NCI-H2196 treated with DMSO at 0.1 percent for 48 hours (cell line): ENCODE results near the gene FNTB.
A peak's percentile ranks its signal among the peaks of the same experiment; 100 is the strongest.

Experiments
- DNase-seq: peaks from one replicate; lab custom pipeline; 2025; ENCODE audit not compliant: unreplicated experiment; lab: John Stamatoyannopoulos, UW

FNTB gene, protein sequence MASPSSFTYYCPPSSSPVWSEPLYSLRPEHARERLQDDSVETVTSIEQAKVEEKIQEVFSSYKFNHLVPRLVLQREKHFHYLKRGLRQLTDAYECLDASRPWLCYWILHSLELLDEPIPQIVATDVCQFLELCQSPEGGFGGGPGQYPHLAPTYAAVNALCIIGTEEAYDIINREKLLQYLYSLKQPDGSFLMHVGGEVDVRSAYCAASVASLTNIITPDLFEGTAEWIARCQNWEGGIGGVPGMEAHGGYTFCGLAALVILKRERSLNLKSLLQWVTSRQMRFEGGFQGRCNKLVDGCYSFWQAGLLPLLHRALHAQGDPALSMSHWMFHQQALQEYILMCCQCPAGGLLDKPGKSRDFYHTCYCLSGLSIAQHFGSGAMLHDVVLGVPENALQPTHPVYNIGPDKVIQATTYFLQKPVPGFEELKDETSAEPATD

DNA sequence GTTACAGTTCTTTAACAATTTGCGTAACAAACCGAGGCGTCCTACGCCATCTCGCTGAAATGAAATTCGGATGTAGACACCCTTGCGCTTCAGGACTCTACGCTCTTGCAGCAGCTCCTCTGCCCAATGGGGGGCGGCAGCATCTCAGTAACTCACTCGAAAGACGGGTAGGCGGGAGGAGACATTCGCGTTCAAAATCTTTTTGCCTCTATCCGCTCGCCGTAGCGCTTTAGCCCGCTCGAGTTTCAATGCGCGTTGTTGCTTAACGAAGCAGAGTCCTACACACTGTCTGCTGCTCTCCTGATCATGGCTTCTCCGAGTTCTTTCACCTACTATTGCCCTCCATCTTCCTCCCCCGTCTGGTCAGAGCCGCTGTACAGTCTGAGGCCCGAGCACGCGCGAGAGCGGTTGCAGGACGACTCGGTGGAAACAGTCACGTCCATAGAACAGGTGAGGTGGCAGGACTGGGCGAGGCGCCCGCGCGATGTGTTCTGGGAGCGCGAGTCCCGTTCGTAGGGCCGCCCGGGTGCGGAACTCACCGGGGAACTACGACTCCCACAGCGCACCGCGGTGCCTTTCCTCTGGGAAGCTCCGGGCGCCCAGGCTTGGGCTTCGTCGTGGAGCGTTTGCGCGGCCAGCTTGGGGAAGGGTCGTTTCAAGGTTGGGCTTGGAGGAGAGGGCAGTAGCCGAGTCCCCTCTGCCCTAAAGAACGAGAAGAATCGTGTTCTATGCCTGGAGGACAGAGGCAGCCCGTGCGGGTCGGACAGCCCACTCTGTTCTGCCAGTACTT, at the start of gene FNTB:
FNTB (plus strand) TSS at position 248 of the 790 bp plus-strand sequence; CDS start at position 307, 59 bp downstream.
- peak; percentile 93 for DNase-seq

DNA sequence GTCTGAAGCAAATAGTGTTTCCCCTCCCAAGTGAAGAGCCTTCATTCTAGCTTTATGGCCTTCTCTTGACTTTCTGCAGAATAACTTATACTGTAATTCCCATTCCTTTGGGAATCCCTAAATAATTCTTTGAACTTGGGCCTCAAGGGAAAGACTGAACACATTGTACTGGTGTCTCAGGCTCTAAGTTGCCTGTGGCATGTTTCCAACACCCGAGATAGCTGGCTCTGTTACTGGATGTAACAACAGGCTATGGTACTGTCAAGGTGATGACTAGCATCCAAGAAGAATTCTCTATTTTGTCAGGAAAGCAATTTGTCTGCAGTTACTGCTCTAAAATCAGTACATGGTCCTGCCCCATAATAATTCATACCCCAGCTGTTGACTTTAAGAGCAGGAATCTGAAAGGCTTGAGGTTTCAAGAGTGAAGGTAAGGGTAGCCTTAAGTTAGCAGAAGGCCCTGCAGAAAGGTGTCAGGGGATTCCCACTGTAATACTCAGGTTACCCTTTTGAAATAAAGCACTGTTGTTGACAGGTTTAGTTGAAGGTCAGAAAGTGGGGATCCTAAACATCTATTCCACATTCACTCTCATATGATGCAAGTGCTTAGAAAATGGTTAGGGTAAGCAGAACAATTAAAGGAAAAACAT, 49.4 kb upstream of the FNTB start:
- DNase-seq, result no peak

DNA sequence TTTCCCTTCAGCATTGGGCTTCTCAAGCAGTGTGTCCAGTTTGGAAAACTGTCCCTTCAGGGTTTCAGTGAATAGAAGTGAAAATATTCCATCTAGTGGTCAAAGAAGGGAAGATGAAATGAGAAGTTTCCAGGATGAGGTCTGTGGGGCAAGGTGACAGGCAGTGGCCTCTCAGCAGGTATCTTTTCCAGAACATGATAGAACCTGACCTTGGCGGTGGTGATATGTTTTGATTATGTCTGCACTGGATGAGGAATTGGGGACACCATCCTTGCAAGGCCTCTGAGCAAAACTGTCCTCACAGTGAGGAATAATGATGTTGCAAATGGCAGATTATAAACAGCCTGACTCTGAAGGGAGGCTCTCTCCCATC, 48.9 kb upstream of the FNTB start:
- no peak for DNase-seq

DNA sequence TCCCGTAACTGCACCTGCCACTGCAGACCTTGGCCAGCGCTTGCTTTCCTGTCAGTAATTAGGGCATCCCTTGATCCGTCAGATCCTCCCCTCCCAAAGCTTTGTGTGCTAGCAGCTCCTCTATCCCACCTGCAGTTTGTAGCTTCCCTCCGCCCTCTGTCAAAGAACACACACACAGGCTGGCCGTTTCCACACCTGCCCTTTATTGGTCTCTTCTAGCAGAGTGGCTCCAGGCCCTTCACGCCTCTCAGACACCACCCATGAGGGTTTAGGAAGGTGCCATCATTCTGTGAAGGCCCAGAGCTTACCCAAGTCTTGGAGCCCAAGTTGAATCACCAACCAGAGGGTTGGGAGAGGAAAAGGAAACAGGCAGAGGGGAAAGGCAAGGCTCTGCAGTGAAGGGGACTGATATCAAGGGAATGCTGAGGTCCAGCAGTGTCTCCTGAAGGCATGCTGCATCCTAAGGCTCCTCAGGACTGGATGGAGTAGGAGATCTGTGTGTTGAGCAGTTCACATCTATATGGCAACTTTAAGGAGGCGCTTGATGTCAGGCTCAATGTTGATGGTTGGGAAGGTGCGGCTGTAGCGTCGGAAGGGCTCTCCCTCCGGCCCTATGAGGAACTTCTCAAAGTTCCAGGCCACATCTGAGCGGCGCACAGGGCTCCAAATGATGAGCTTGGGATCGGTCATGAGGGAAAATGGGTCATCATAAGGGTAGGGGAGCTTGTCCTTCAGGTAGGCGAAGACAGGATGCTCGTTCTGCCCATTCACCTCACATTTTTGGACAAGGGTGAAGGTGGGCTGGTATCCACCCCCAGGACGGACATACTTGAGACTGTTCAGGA, 47.5 kb upstream of the FNTB start:
- DNase-seq, result peak; percentile 77

DNA sequence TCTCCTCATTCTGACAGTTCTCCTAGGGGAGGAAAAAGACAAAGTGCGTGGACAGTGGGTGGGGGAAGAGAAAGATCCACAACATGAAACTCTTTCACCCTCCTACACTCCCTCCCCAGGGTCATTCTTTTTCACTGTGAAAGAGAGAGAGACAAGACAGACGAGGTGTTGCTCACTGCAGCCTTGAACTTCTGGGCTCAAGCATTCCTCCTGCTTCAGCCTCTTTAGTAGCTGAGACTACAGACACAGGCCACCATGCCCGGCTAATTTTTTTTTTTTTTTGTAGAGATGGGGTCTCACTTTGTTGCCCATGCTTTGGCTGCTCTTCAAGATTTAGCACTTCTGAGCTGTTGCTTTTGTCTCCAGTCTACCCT, 46.9 kb upstream of the FNTB start:
- DNase-seq, result no peak

DNA sequence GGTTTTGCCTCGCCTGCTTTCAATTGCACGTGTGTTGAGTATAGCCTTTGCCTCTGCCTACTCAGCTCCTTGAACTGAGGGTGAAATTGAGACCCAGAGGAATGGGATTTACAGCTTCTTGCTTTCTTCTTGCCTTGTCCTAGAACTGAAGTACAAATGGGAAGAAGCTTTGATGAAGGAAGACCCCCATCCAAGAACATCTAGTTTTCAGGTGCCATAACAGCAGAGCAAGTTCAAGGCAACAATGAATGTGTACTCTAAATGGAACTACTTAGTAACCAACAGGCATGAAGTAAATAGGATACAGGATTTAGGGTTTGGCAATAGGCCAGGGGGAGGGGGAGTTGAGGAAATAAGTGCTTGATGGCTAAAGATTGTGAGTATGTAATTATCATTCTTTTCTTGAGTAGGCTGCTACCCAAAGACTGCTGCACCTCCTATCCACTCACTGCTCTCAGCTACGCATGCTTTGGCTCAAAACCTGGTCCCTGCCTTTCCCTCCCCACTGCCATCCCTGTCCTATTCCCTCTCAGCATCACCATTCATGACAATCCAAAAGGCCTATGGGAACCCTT, 46.3 kb upstream of the FNTB start:
- DNase-seq, result no peak

DNA sequence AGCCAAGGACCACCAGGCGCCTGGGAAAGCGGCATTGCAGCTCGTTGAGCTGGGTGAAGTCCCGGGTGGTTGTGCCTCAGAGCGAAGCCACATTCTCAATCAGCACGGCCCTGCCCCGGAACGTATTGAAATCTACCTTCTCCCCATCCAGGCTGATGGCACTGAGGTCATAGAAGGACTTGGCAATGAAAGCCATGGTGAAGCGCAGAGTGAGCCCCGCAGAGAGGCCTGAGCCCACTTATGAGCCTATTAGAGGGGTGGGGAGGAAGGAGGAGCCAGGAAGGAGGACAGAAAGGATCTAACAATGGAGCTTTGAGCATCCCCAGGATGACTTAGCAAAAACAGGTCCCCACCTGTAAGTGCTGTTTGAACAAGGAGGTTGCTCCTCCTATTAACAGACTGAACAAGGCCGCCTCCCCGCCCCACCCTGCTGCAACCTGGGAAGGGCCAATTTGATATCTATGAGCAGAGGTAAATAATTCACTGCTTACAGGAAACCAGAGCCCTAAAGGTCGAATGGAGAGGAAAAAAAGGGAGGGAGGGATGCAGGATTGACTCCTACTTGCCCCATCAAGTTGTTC, 44.1 kb upstream of the FNTB start, which contains the start of gene GPX2:
GPX2 (minus strand) TSS at position 215 of the 581 bp plus-strand sequence; CDS start at position 196, 19 bp downstream.
- DNase-seq, result peak; percentile 81

DNA sequence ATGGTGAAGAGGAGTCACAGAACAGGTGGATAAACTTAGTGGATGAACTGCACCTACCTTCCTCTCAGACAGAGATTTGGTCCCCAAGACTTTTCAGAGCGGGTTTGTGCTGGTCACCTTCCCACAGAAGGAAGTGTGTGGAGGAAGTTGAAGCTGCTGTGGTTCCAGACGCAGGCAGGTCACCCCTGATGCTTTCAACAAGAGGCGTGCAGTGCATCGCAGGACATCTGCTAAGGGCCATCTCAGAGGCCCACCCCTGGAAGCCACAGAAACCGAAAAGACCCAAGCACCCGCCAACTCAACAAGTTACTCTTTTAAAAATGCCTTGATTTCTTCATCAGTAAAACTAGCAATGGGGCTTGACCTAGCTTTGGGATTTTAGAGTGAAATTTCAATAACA, 43.1 kb upstream of the FNTB start:
- no peak for DNase-seq

DNA sequence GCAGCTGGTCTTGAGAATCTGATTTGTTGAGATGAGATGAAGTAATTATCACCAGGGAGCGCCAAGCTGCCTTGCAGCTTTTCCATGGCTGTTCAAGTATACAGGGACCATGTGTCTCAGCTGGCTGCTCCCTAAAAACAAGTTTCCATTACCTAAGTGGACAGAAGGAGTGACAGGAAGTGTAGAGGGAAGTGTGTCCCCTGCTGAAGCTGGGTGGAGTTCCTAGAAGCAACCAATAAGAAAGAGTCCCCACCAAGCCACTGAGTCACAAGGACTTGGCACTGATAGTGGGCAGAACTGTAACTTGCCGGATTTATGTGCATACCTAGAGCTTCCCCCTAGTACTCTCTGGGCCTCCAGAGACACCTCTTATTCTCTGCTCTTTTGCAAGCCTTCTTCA, 42.7 kb upstream of the FNTB start:
- DNase-seq, result no peak

DNA sequence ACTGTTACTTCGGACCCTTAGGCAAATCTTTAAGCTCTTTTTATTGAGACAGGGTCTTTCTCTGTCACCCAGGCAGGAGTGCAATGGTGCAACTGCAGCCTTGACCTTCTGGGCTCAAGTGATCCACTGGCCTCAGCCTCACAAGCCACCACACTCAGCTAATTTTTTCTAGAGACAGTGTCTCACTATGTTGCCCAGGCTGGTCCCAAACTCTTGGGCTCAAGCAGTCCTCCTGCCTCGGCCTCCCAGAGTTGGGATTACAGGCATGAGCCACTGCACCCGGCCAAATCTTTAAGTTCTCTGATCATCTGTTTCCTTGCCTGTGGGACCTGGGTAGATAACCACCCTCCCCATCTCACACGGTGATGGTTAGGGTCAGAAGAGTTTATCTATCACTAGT, 41.8 kb upstream of the FNTB start:
- DNase-seq, result no peak

DNA sequence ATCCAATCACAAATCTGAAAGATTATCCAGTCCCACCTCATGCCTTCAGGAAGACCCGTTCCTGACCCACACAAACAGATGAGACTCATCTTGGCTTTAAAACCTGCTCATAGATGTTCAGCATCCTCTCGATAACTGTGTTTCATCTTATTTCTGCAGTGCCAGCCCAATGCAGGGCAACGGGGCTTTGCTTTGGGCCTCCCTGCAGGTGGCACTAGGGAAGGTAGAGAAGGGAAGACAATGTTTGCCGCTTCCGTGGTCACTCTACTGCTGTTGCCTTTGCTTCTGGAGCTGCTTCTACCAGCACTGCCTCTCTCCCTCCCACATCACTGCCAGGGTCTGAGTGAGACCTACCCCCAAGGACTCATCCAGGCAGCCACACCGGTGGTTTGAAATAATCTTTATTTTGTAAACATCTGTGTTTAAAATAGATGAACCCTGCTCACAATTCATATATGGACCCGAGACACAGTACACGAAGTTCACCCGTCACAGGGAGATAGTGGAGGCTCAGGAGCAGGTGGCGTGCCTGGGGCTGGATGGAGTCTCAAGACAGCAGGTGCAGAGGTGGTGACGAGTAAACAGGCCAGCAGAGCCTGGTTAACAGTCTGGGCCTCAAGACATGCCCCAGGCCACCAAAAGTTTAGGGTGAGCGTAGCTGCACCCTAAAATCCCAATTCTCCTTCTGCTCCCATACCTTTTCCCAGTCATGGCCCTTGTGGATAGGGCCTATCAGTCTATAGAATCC, 41.1 kb upstream of the FNTB start:
- DNase-seq, result no peak

DNA sequence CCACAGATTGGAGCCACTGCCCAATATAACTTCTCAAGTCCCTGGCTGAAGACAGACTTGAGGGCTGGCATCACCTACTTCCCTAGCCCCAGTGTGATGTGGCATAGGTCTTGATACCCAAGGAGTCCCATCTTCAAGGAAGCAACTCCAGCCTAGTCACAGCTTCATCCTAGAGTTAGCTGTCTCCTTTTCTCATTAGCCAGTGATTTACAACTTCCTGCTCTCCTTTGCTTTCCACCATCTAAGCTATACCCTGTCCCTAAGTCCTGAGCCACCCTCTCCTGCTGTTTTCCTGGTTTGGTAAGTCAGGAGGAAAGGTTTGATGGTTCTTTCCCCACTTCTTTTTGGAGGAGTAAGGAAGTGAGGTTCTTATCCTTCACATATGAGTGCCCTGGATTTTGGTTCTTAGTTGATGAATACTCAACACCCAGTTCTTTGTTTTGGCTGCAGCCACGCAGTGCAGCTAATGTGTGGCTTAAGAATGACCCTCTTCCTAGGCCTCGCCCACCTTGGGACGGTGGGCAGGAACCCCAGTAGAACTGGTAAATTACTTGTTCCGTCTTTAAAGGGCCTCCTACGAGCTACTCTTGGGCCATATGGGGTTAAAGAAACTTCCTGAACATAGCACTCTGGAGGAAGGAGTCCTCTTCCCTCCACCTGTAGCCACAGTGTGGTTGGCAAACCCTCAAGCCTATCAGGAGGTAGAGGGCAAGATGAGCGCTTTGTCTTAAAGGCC, 40.2 kb upstream of the FNTB start:
- DNase-seq, result no peak

DNA sequence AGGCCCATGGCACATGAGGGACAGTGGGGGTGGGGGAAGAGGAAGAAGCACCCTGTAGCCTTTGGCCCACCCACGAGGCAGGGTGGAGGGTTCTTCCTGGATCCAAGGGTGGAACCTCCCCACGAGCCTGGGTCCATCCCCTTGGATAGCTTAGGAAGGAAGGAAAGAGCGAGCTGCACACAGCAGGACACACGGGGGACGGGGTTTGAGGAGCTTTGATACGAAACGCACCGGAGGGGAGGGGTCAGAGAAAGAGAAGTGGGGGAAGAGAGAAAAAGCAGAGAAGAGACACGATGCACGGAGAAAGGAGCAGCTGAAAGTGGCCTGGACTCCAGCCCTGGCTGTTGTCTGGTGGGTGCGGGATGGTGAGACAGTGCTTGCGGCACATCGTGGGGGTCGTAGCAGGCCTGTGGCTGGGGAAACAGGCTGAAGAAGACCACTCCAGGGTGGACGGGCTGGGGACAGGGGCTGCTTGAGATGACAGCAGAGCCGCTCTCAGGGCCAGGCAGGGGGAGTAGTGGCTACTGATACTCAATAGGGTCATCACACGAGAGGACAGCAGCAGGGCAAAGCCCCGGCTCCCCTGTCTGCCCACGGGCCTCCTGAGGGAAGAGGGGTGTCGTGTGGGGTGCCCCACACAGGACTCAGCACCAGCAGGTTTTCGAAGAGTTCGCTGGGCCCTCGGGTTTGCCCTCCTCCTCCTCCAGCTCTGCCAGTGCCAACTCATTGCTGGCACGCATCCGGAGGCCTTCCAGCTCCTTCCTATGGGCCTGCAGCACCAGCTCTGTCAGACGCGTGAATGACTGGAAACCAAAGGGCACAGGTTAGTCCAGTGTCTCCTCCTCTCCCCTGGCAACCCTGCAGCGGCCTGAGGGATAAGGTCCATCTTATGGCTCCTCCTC, 38.7 kb upstream of the FNTB start:
- no peak for DNase-seq

DNA sequence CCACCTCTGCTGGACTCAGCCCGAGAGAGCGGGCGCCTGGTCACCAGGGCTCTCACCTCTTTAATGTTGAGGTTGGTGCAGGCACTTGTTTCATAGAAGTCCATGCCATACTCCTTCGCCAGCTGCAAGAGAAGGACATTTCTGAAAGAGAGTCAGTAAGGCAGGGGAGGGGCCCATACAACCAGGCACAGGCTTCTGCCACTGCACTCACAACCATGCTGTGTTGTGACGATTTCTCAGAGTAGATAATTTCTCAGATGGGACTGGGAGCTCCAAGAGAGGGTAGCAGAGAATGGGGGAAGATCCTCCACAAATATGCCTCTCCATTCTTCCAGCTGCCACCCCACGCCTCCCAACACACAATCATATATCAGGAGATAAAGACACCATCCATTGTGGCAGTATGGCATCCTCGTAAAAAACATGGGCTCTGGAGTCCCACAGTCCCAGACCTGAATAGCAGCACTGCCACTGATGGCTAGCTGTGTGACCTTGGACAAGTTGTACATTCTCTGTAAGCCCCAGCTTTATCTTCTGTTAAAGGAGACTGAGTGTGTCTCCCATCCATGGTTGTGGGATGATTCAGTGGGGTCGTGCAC, 38.0 kb upstream of the FNTB start:
- no peak for DNase-seq

DNA sequence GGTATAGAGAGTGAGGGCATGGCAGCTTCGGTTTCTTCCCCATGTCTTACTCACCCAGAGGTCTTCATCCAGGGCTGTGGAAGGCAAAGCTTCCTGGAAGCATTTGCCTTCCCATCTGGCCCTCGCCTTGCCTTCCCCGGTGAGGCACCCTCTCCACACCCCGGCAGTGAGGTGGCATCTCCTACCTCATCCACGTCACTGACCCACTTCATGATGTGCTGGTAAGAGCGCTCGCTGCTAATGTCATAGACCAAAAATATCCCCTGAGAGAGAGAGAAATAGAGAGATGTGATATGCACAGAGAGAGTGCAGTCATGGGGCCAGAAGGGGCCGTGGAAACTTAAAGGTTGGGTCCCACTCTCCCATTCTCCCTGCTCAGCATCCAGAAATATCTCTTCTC, 35.8 kb upstream of the FNTB start:
- no peak for DNase-seq

DNA sequence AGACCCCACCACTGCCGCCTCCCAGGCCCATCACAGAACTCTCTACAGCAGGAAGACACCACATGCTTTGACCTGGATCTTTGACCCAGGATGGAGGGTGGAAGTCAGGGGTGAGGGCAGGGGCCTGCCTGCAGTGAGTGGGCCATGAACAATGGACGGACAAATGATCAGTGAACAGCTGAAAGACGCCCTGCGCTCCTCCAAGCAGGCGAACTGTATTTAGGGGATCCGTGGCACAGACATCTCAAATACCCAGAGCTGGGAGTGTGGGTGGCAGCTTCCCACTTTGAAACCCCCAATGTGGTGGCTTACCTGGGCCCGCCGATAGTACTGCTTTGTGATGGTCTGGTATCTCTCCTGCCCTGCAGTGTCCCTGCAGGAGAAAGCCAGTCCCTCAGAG, 35.4 kb upstream of the FNTB start:
- no peak for DNase-seq

DNA sequence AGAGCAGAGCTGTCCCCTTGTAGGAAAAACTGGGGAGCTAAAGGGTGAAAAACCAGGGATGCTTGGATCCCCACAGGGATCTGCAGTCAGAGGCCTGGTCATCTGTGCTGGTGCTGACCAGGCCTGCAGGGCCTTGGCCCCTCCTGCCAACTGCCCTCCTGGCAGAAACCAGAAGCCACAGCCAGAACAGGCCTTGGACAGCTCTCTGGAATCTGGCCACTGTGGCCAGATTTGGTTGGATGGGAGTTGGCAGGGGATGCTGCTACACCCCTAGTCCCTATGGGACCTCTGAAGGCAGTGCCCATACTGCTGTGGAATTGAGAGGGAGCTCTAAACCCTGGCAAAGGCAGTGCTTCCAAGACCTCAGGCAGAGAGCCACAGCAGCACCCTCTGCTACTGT, 35.0 kb upstream of the FNTB start:
- DNase-seq, result no peak
